DND-41 (cell line): ENCODE results near the gene SKA3.

Experiments
- CTCF ChIP-seq: IDR thresholded peaks from 2 replicates; pipeline ENCODE4 v1.5.1; 2012; ENCODE audit warnings: borderline replicate concordance, low read length, moderate library complexity, mild to moderate bottlenecking; ENCODE audit not compliant: poor library complexity, severe bottlenecking; ENCODE audit errors: extremely low read depth
- EZH2 ChIP-seq: IDR thresholded peaks from 3 replicates; pipeline ENCODE4 v1.6.1; 2012; ENCODE audit warnings: borderline replicate concordance, low read depth, mild to moderate bottlenecking, moderate library complexity, low read length, inconsistent platforms; ENCODE audit not compliant: severe bottlenecking

DNA sequence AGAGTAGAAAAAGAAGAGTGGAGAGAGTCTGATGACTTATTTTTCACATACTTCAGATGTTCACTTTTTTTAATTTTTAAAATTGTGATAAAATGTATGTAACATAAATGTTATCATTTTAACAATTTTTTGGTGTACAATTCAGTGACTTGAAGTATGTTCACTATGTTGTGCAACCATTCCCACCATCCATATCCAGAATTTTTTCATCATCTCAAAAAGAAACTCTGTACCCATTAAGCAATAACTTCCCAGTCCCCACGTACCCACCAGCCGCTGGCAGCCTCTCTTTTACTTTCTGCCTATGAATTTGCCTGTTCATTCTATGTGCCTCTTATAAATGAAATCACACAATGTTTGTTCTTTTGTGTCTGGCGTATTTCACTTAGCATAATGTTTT is 43.3 kb downstream of the SKA3 start:
- TF ChIP-seq CTCF = no peak
- TF ChIP-seq EZH2 = no peak
